GM21515 (cell line): ENCODE data around the gene CGREF1.
"Not testable (repeated sequence)": the region's sequence is repeated elsewhere in the genome, so short reads cannot be mapped to it uniquely, and the experiment has no call there.

Source experiments
- ATAC-seq: cut with Tn5 transposase; IDR thresholded peaks from one replicate; pipeline ENCODE4 v1.9.1; 2021; ENCODE audit not compliant: unreplicated experiment

CGREF1 gene

DNA sequence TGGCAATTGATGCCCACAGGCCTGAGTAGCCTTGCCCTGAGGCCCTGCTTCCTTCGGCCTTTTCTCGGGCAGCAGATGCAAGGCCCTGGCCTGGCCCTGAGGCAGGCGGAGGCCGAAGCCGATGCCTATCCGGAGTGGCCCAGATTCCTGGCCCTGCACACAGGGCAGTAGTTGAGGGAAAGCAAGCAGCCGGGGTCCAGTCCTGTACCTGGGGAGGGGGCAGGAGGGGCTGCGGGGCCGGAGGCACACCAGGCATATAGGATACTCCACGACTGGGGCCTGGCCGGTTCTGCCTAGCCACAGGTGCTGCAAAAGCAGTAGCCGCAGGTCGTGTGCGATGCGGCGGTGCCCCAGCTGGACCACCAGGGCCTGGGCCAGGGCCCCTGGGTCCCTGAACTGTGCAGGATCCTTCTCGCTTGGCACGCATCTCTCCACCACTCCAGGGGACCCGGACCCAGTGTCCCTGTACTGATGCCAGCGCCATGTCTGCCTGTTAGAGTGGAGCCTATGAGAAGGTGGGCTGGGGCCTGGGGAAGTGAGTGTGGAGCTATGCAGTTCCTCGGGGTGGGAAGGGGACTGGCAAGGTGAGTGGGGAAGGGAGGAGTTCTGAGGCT lies 18.5 kb upstream of the CGREF1 start:
- no peak for ATAC-seq

DNA sequence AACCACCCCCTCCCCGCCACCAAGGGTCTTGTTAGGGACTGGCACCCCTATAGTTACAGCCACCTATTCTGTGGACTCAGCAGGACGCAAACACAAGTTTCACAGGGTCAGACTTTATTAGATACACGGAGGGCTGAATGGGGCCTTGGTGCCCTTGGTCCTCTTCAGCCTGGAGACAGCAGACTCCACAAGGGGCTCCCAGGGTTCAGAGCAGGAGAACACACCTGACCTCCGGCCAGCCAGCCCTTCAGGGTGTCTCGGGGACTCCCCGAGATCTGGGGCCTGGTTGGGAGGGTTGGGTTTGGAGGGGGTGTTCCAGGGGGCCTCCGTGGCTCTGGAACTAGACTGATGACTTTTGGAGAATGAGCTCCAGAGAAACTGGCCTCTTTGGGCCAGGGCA lies 17.8 kb upstream of the CGREF1 start:
- no peak for ATAC-seq

GRCh38 chr2:27135478-27135955 lies 16.6 kb upstream of the CGREF1 start:
- ATAC-seq = no peak

- ATAC-seq = no peak
Measured at GRCh38 chr2:27134781-27135477, 16.0 kb upstream of the CGREF1 start.

DNA sequence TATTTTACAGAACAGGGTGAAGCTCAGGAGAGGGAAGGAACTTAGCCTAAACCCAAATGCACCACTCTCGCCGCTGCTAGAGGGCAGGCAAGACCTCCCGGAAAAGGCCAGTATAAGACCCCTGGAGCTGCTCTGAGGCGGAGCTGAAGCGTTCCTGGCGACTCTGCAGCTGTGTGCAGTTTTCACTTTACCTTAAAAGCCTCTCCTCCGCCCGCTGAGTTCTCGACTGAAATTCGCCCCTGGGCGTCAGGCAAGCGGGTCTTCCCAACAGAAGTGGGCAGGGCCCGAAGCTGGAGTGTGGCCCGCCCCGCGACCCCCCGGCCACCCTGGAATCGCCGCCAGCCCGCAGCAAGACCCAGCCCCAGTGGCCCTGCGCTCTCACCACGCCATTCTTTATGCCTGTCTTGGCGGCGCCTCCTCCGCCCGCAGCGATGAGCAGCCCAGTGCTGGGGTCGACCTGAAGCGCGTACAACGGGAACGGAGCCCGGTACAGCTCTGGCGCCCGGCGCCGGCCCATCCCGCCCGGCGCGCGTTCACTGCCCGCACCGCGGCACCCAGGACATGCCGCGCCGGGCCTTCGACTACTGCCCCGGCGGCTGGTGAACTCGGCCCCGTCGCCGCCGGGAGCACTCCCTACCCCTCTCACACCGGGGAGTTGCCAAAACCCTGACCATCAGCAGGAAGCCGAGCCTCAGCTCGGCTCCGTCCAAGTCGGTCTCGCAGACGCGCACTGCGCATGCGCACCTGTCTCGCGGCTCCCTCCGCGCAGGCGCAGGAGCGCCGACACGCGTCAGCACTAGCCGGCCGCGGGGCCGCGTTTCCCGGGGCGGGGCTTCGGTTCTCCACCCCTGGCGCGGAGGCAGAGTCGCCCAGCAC lies 15.2 kb upstream of the CGREF1 start, which contains the start of gene PREB:
TSS of gene PREB (minus strand) at position 732 of the 876 bp plus-strand sequence. CDS start at position 517, 215 bp downstream.
- peak; percentile 86 for ATAC-seq

DNA sequence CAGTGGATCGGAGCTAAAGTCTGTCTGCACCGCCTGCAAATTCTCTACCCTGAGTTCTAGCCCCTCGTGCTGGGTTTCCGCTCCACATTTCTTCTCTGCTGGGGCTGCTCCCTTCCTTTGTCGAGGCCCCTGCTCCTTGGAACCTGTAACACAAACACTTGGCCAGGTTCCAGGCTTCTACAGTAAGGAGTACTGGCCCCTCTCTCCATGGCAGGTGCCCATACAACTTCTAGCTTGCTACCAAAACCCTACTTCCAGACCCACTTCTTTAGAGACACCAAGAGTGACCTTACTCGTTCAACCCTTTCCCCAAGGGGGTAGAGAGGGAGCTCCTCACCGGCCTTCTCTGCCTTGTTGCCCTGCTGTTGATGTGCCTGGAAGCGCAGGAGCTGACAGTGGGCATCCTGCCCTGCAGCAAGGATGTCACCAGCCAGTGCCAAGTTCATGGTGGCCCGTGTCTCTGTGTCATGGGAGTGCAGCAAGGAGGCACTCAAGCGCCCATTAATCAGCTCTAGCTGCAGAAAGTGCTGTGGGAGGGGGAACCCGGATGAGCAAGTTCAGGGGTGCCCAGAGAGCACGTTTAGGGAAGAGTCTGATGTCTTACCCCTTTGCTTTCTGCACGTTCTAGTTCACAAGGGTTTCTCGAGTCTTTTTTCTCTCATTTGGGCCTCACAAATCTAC lies 14.4 kb upstream of the CGREF1 start:
- ATAC-seq = no peak

GRCh38 chr2:27131429-27131828 lies 12.5 kb upstream of the CGREF1 start:
- no peak for ATAC-seq

GRCh38 chr2:27130396-27130795 lies 11.5 kb upstream of the CGREF1 start:
- ATAC-seq = no peak

GRCh38 chr2:27128668-27129571 lies 10.0 kb upstream of the CGREF1 start:
- no peak for ATAC-seq

- no peak for ATAC-seq
Measured at GRCh38 chr2:27127883-27128667, 9.1 kb upstream of the CGREF1 start.

GRCh38 chr2:27126252-27126710 lies 7.4 kb upstream of the CGREF1 start:
- no peak for ATAC-seq

DNA sequence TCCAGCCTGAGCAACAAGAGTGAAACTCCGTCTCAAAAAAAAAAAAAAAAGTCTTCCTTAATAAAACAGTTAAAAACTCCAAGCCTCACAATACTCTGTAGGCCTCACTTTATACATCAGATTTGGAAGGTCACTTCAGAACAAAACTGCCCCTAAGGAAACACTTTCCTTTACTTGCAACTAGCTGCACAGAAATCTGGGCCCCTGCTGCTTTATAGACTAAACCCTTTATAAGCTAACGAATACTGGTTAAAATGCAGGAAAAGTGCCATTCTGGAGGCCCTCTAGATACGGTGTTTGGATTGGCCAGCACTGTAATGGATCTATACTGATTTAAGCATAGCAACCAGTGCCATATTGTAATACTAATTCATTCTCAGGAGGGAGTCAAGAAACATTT lies 6.2 kb upstream of the CGREF1 start:
- no peak for ATAC-seq

DNA sequence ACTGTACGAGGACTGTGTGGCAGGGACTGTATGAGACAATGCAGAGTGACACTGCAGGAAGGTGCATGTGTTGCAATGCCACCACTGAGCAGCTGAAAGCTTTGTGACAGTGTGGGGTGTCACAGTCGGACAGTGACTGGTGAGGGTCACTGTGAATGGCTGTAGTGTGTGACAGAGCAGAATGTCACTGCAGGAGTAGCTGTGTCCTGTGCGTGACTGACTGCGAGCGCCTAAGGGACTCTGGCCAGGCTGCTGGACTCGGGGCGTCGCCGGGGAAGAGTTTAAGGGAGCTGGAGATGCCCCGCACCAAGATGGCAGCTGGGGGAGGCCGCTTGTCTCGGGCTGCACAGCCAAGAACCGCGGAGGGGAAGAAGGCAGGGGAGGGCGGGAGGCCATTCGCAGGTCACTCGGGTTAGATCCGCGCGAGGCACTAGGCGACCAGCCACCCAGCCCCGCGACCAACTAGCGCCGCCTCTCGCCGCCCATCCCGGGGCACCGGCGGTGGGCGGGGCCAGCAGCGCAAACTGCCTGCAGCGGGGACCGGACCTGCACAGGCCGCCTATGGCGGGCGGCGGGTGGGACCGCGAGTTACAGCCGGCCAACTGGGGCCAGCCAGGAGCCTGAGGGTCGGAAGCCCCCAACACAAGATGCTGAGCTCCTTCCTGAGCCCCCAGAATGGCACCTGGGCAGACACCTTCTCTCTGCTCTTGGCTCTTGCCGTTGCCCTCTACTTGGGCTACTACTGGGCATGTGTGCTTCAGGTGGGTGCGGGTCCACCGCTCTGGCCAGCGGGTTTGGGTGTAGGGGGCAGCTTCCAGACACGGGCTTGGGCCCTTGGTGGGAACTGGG lies 4.6 kb upstream of the CGREF1 start, which contains the start of gene ABHD1:
TSS of gene ABHD1 (plus strand) at position 514 of the 849 bp plus-strand sequence. CDS start at position 648, 134 bp downstream.
- no peak for ATAC-seq

GRCh38 chr2:27122791-27123190 lies 3.9 kb upstream of the CGREF1 start:
- no peak for ATAC-seq

- no peak for ATAC-seq
Measured at GRCh38 chr2:27121906-27122305, 3.0 kb upstream of the CGREF1 start.

GRCh38 chr2:27119330-27119670 lies 372 bp upstream of the CGREF1 start:
- not testable (repeated sequence) for ATAC-seq

GRCh38 chr2:27117995-27118524 lies 868 bp downstream of the CGREF1 start:
- ATAC-seq = no peak

DNA sequence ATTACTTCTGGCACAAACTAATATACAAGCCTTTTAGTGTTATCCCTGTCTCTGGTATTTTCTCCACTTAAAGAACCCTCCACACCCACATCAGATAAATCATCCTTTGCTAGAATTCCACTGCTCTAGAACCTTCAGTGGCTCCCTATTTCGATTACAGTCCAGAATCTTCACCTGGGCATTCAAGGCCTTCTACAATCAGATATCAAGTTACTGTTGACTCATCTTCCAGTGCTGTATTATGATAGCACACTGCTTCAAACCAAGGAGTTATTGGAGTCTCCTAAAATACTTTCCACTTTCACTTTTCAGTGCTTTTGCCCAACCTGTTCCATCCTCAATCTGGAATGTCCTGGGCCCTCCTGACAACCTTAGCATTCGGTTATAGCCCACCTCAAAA lies 3.4 kb downstream of the CGREF1 start:
- ATAC-seq = no peak
